Tibial nerve (tissue), 4 donors: Measurements from ENCODE around the gene ETS2. TPM values are rescaled to one million over a fixed set of nuclear protein-coding genes. Genes with fewer than 3 reads are reported as not detected.

Source experiments
- DNase-seq, 2 donors: peaks; one replicate each; pipeline ENCODE4 v3.0.0-alpha.2; 2019; ENCODE audit warnings: low spot score in 2 of 2
- H3K27ac ChIP-seq, 4 donors: fragments of 200-600 bp; sonication (generic) in 3 of 4; one replicate each; pipeline ENCODE4 v1.5.1; 2017 to 2019; ENCODE audit warnings: mild to moderate bottlenecking in 1 of 4
- H3K27me3 ChIP-seq, 2 donors: fragments of 200-600 bp; sonication (generic) in 1 of 2; one replicate each; pipeline versions ENCODE4 v1.5.1 to v1.6.0; 2017 to 2019
- H3K36me3 ChIP-seq, 3 donors: fragments of 200-600 bp; sonication (generic); one replicate each; pipeline ENCODE4 v1.5.1; 2018 to 2019
- H3K4me1 ChIP-seq, 4 donors: fragments of 200-600 bp; sonication (generic) in 3 of 4; one replicate each; pipeline ENCODE4 v1.5.1; 2017 to 2019
- H3K4me3 ChIP-seq, 4 donors: fragments of 200-600 bp; sonication (generic) in 3 of 4; one replicate each; pipeline ENCODE4 v1.5.1; 2017 to 2019; ENCODE audit warnings: mild to moderate bottlenecking in 1 of 4, moderate library complexity in 1 of 4
- H3K9me3 ChIP-seq, 4 donors: fragments of 200-600 bp; sonication (generic) in 3 of 4; one replicate each; pipeline ENCODE4 v1.5.1; 2017 to 2019
- CTCF ChIP-seq, 5 experiments: fragments of 200-600 bp in 3 of 5; fragments of 450-650 bp in 2 of 5; sonication (generic) in 3 of 5; IDR thresholded peaks; one replicate each; pipeline ENCODE4 v1.5.1; 2016 to 2019; ENCODE audit warnings: antibody characterized with exemption in 5 of 5, mild to moderate bottlenecking in 3 of 5, moderate library complexity in 2 of 5
- EP300 ChIP-seq, 2 donors: sonication (generic); formaldehyde crosslinking; IDR thresholded peaks; one replicate each; pipeline ENCODE4 v1.6.1; 2017; ENCODE audit warnings: antibody characterized with exemption in 2 of 2, mild to moderate bottlenecking in 1 of 2
- POLR2A ChIP-seq, 2 donors: fragments of 450-650 bp; IDR thresholded peaks; one replicate each; pipeline ENCODE4 v1.6.1; 2017; ENCODE audit warnings: antibody characterized with exemption in 2 of 2, mild to moderate bottlenecking in 2 of 2, moderate library complexity in 2 of 2
- WGBS, 2 donors: methylation state at CpG; one replicate each; pipeline ENCODE4 v1.1.5; 2018; 5-methylcytosine and 5-hydroxymethylcytosine counted together
- total RNA-seq, 4 donors: library from RNA; depleted of rRNA; stranded (reverse); fragments of >200 nt; gene quantifications; one replicate each; pipeline ENCODE4 v1.1.0, GENCODE V29; 2016

Gene ETS2
- total RNA-seq, 4 donors from 2014 or later = 85.6 to 103 (median 98.5) TPM

- TF ChIP-seq POLR2A (IDR thresholded peaks at IDR 0.05) (no peak), EP300 (IDR thresholded peaks at IDR 0.05) (no peak), CTCF (IDR thresholded peaks at IDR 0.05) (no peak)
- Histone ChIP-seq H3K27ac (no peak overlapping the region), H3K4me1 (peaks cover 0 to 4% (median 0%) of the 10 kb centered on the region in 4 donors), H3K9me3 (no peaks in the 10 kb centered on the region), H3K27me3 (no peaks in the 10 kb centered on the region), H3K36me3 (no peaks in the 10 kb centered on the region), H3K4me3 (no peak overlapping the region)
- 86 to 91% methylated on average over 5 of the region's 5 CpGs for WGBS, 2 donors
- DNase-seq = no peak
These were observed 54.1 kb downstream of the ETS2 start for GRCh38 chr21:38859852-38860251.

GRCh38 chr21:38861056-38861455 is 55.3 kb downstream of the ETS2 start:
- no peaks in the 10 kb centered on the region for H3K27me3 ChIP-seq
- peaks cover 0 to 4% (median 0%) of the 10 kb centered on the region in 4 donors for H3K4me1 ChIP-seq
- H3K27ac ChIP-seq = no peak overlapping the region
- H3K4me3 ChIP-seq = no peak overlapping the region
- no peak for TF ChIP-seq POLR2A (IDR thresholded peaks at IDR 0.05)
- TF ChIP-seq EP300 (IDR thresholded peaks at IDR 0.05) = no peak
- no peak for TF ChIP-seq CTCF (IDR thresholded peaks at IDR 0.05)
- 57 to 61% methylated on average over 6 of the region's 6 CpGs for WGBS, 2 donors
- no peaks in the 10 kb centered on the region for H3K9me3 ChIP-seq
- H3K36me3 ChIP-seq = no peaks in the 10 kb centered on the region
- no peak for DNase-seq

- no peak for TF ChIP-seq CTCF (IDR thresholded peaks at IDR 0.05)
- TF ChIP-seq EP300 (IDR thresholded peaks at IDR 0.05) = no peak
- no peak for TF ChIP-seq POLR2A (IDR thresholded peaks at IDR 0.05)
- no peak for DNase-seq
- Histone ChIP-seq H3K27ac (no peak overlapping the region), H3K4me3 (no peak overlapping the region), H3K36me3 (no peaks in the 10 kb centered on the region), H3K9me3 (no peaks in the 10 kb centered on the region), H3K4me1 (peaks cover 0 to 4% (median 0%) of the 10 kb centered on the region in 4 donors), H3K27me3 (no peaks in the 10 kb centered on the region)
- WGBS, 2 donors = 85 to 87% methylated on average over 8 of the region's 8 CpGs
These were observed 56.4 kb downstream of the ETS2 start for GRCh38 chr21:38861989-38862683.

- DNase-seq = no peak
- Histone ChIP-seq H3K4me1 (peaks cover 0 to 4% (median 0%) of the 10 kb centered on the region in 4 donors), H3K27ac (no peak overlapping the region), H3K27me3 (no peaks in the 10 kb centered on the region), H3K36me3 (no peaks in the 10 kb centered on the region), H3K4me3 (no peak overlapping the region), H3K9me3 (no peaks in the 10 kb centered on the region)
- no peak for TF ChIP-seq EP300 (IDR thresholded peaks at IDR 0.05)
- no peak for TF ChIP-seq CTCF (IDR thresholded peaks at IDR 0.05)
- TF ChIP-seq POLR2A (IDR thresholded peaks at IDR 0.05) = no peak
- 97 to 100% methylated on average over 2 of the region's 2 CpGs for WGBS, 2 donors
These were observed 57.6 kb downstream of the ETS2 start for GRCh38 chr21:38863291-38863690.

- TF ChIP-seq POLR2A (IDR thresholded peaks at IDR 0.05) (no peak), EP300 (IDR thresholded peaks at IDR 0.05) (no peak), CTCF (IDR thresholded peaks at IDR 0.05) (no peak)
These were observed 58.2 kb downstream of the ETS2 start for GRCh38 chr21:38863843-38864363.

More at GRCh38 chr21:38863843-38864363, 58.2 kb downstream of the ETS2 start:
- Histone ChIP-seq H3K27ac (no peak overlapping the region), H3K4me3 (no peak overlapping the region), H3K36me3 (no peaks in the 10 kb centered on the region), H3K4me1 (peaks cover 0 to 4% (median 0%) of the 10 kb centered on the region in 4 donors), H3K9me3 (no peaks in the 10 kb centered on the region), H3K27me3 (no peaks in the 10 kb centered on the region)
- no peak for DNase-seq
- 96 to 98% methylated on average over 8 of the region's 8 CpGs for WGBS, 2 donors
